Stomach (tissue), 9 donors: ENCODE data around the gene MAST4. TPM values are rescaled to one million over a fixed set of nuclear protein-coding genes. Genes with fewer than 3 reads are reported as not detected.

ENCODE experiments used
- DNase-seq, 2 donors: peaks; one replicate each; pipeline versions ENCODE4 v3.0.0 to v3.0.0-alpha.2; 2013 to 2019
- H3K27ac ChIP-seq, 5 donors: fragments of 200-600 bp in 4 of 5; sonication (generic) in 4 of 5; one replicate each; pipeline ENCODE4 v1.5.1; 2013 to 2019; ENCODE audit warnings: mild to moderate bottlenecking in 1 of 5, moderate library complexity in 1 of 5
- H3K27me3 ChIP-seq, 3 donors: fragments of 200-600 bp; sonication (generic); one replicate each; pipeline ENCODE4 v1.5.1; 2017 to 2019; ENCODE audit warnings: mixed run types in 1 of 3
- H3K36me3 ChIP-seq, 4 donors: fragments of 200-600 bp; sonication (generic); 1 replicate in 3 of 4; 2 replicates in 1 of 4; pipeline ENCODE4 v1.5.1; 2016 to 2019
- H3K4me1 ChIP-seq, 4 donors: fragments of 200-600 bp; sonication (generic); one replicate each; pipeline ENCODE4 v1.5.1; 2016 to 2019
- H3K4me3 ChIP-seq, 4 donors: fragments of 200-600 bp; sonication (generic) in 3 of 4; one replicate each; pipeline ENCODE4 v1.5.1; 2016 to 2019; ENCODE audit warnings: mild to moderate bottlenecking in 1 of 4
- H3K9me3 ChIP-seq, 4 donors: fragments of 200-600 bp; sonication (generic); one replicate each; pipeline ENCODE4 v1.5.1; 2016 to 2019
- CTCF ChIP-seq, 7 experiments: fragments of 450-650 bp in 4 of 7; fragments of 200-600 bp in 3 of 7; sonication (generic) in 3 of 7; IDR thresholded peaks; one replicate each; pipeline ENCODE4 v1.5.1; 2016 to 2019; ENCODE audit warnings: antibody characterized with exemption in 7 of 7, control low read depth in 2 of 7, mild to moderate bottlenecking in 1 of 7
- EP300 ChIP-seq: sonication (generic); formaldehyde crosslinking; IDR thresholded peaks from one replicate; pipeline ENCODE4 v1.6.1; 2017; ENCODE audit warnings: antibody characterized with exemption
- POLR2A ChIP-seq, 4 donors: fragments of 450-650 bp; IDR thresholded peaks; one replicate each; pipeline ENCODE4 v1.6.1; 2016; ENCODE audit warnings: antibody characterized with exemption in 4 of 4, control low read depth in 2 of 4, mild to moderate bottlenecking in 1 of 4, moderate library complexity in 1 of 4
- POLR2AphosphoS5 ChIP-seq, 3 donors: sonication (generic); formaldehyde crosslinking; IDR thresholded peaks; one replicate each; pipeline ENCODE4 v1.6.1; 2016; ENCODE audit warnings: antibody characterized with exemption in 3 of 3
- WGBS, 5 donors: extraction: QIAGEN DNeasy Blood & Tissue Kit in 3 of 5; methylation state at CpG; one replicate each; pipeline versions ENCODE4 v1.1.5 to v1.1.7; 2013 to 2018; 5-methylcytosine and 5-hydroxymethylcytosine counted together
- intact Hi-C: fragments of 100-400 bp; cut with DNase I; formaldehyde crosslinking; loops from one replicate; pipeline ENCODE4 v1.15.1; 2023; ENCODE audit warnings: low total_unique reads
- polyA plus RNA-seq, 3 donors: library from polyadenylated mRNA; stranded (reverse); fragments of 200-250 nt; gene quantifications; one replicate each; pipeline ENCODE4 v1.2.3, GENCODE V29; 2013
- total RNA-seq, 5 donors: library from RNA; depleted of rRNA; stranded (reverse); fragments of >200 nt; gene quantifications; one replicate each; pipeline versions ENCODE4 v1.1.0 to v1.2.3, GENCODE V29; 2014 to 2016
- donor health status: healthy with polysubstance abuse.
- donor health status: Bipolar disorder and iron deficiency.
- donor health status: healthy.

The MAST4 gene
- total and polyA plus RNA-seq, 8 donors: 1.5 to 52.5 (median 32.1) TPM

GRCh38 chr5:66959653-66960052 is 363.5 kb downstream of the MAST4 start:
- no peak for TF ChIP-seq CTCF (IDR thresholded peaks at IDR 0.05)
- no peak for TF ChIP-seq EP300
- no peak for TF ChIP-seq POLR2A (IDR thresholded peaks at IDR 0.05)
- no peak for TF ChIP-seq POLR2AphosphoS5 (IDR thresholded peaks at IDR 0.05)
- Histone ChIP-seq H3K27me3 (no peaks in the 10 kb centered on the region), H3K4me1 (peaks cover 10 to 34% (median 26%) of the 10 kb centered on the region in 4 donors), H3K27ac (peak overlapping the region in 2 of 5 donors; percentile 1 to 18), H3K9me3 (no peaks in the 10 kb centered on the region), H3K4me3 (no peak overlapping the region), H3K36me3 (no peaks in the 10 kb centered on the region)
- intact Hi-C loops: no loop called here
- peak in 1 of 2 donors; percentile 33 for DNase-seq
- WGBS, 5 donors: 42 to 59% (median 47%) methylated on average over 2 of the region's 2 CpGs

- intact Hi-C loops: no loop called here
- Histone ChIP-seq H3K9me3 (no peaks in the 10 kb centered on the region), H3K36me3 (no peaks in the 10 kb centered on the region), H3K4me1 (peaks cover 10 to 34% (median 26%) of the 10 kb centered on the region in 4 donors), H3K27ac (peak overlapping the region in 2 of 5 donors; percentile 1 to 18), H3K4me3 (no peak overlapping the region), H3K27me3 (no peaks in the 10 kb centered on the region)
- peak; percentile 31 to 54 for DNase-seq
- TF ChIP-seq POLR2AphosphoS5 (IDR thresholded peaks at IDR 0.05) (no peak), POLR2A (IDR thresholded peaks at IDR 0.05) (no peak), EP300 (no peak), CTCF (IDR thresholded peaks at IDR 0.05) (no peak)
- 22 to 36% (median 25%) methylated on average over 7 of the region's 7 CpGs for WGBS, 5 donors
These were observed 364.4 kb downstream of the MAST4 start for GRCh38 chr5:66960369-66961137.

GRCh38 chr5:66963559-66963971 is 367.4 kb downstream of the MAST4 start:
- DNase-seq: peak in 1 of 2 donors; percentile 37
- H3K27ac ChIP-seq: peak overlapping the region in 2 of 5 donors; percentile 18 to 79
- no peak overlapping the region for H3K4me3 ChIP-seq
- 21 to 39% (median 25%) methylated on average over 1 of the region's 1 CpG for WGBS, 5 donors
- H3K27me3 ChIP-seq: no peaks in the 10 kb centered on the region
- intact Hi-C loops: no loop called here
- no peaks in the 10 kb centered on the region for H3K9me3 ChIP-seq
- H3K4me1 ChIP-seq: peaks cover 14 to 48% (median 25%) of the 10 kb centered on the region in 4 donors
- TF ChIP-seq POLR2A (IDR thresholded peaks at IDR 0.05) (no peak), CTCF (IDR thresholded peaks at IDR 0.05) (no peak), POLR2AphosphoS5 (IDR thresholded peaks at IDR 0.05) (no peak), EP300 (no peak)
- no peaks in the 10 kb centered on the region for H3K36me3 ChIP-seq

- Histone ChIP-seq H3K9me3 (no peaks in the 10 kb centered on the region), H3K36me3 (no peaks in the 10 kb centered on the region), H3K27me3 (no peaks in the 10 kb centered on the region), H3K27ac (peak overlapping the region in 1 of 5 donors; percentile 16), H3K4me3 (no peak overlapping the region), H3K4me1 (peaks cover 4 to 25% (median 8%) of the 10 kb centered on the region in 4 donors)
- TF ChIP-seq EP300 (no peak), CTCF (IDR thresholded peaks at IDR 0.05) (no peak), POLR2AphosphoS5 (IDR thresholded peaks at IDR 0.05) (peak in 1 of 3 donors; percentile 7), POLR2A (IDR thresholded peaks at IDR 0.05) (no peak)
- intact Hi-C loops: no loop called here
- DNase-seq: no peak
These were observed 370.2 kb downstream of the MAST4 start for GRCh38 chr5:66966439-66966838.
